Activated T-cell treated with anti-CD3 and anti-CD28 coated beads, Interleukin-2, amount 50 U/mL, for 48 hours (primary cell): ENCODE results near the gene CLSTN2.
A peak's percentile ranks its signal among the peaks of the same experiment; 100 is the strongest.

Source experiments
- DNase-seq, 2 experiments: peaks; one replicate each; pipeline ENCODE4 v3.0.0-alpha.2; 2020

Gene CLSTN2

DNA sequence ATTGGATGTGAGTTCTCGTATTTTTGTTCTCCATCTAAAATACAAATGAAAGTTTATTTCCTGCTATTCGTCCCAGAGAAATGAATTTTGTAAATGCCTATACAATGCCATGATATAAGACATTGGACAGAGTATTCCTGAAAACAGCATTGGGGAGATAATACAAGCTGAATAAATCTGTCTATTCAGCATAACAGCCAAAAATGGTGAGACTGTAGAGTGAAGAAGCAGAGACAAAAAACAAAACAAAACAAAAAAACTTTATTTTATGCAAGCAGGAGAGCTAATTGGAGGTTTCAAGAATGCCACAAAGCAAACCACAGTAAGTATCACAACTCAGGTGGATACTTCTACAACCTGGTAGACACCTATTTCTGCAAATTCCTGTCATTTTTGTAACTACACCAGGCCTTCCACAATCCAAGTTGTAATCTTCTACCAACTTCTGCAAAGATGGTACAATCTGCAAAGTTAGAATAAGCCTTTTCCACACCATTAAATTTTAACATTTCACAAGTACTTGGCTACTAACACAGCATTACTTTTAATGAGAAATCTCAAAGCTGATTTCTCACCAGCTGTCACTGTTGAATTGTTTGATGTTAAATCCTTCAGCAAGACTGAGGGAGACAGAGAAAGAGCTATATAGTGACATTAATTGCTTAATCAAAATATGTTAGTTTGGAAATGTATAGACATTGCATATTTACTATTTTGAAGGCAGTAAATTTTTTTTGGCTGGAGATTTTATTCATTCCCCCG lies 163.1 kb downstream of the CLSTN2 start:
- DNase-seq: no peak

- no peak for DNase-seq
These were observed 165.5 kb downstream of the CLSTN2 start for GRCh38 chr3:140100479-140100878.

- DNase-seq: no peak
These were observed 168.2 kb downstream of the CLSTN2 start for GRCh38 chr3:140103166-140103565.

DNA sequence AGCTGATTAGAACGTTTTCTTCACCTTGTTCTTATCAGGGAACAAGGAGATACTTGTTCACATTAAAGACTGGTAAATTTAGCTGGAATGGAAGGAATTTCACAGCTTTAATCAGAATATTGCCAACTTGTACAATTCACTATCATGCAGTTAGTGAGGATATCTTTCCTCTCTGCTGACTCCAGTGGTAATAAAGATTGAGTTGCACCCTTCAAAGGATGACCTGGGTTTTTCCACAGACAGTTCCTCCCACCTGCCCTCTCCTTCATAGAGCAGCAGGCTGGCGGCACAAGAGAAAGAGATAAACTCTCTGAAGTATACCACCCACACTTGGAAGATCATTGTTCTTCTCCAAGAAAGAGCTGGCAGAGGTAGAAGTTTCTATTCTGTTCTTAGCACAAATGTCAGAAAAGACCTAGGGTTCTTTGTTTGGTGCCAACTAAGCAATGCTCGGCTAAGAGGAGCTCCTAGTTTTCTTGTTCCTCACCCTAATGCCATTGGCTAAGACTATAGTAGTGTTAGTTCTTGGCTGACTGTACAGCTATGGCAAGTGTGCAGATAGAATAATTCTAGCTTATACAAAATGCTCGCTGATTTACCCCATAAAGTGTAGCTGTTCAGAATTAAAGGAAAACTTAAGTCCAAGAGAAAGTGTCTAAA lies 169.1 kb downstream of the CLSTN2 start:
- no peak for DNase-seq

DNA sequence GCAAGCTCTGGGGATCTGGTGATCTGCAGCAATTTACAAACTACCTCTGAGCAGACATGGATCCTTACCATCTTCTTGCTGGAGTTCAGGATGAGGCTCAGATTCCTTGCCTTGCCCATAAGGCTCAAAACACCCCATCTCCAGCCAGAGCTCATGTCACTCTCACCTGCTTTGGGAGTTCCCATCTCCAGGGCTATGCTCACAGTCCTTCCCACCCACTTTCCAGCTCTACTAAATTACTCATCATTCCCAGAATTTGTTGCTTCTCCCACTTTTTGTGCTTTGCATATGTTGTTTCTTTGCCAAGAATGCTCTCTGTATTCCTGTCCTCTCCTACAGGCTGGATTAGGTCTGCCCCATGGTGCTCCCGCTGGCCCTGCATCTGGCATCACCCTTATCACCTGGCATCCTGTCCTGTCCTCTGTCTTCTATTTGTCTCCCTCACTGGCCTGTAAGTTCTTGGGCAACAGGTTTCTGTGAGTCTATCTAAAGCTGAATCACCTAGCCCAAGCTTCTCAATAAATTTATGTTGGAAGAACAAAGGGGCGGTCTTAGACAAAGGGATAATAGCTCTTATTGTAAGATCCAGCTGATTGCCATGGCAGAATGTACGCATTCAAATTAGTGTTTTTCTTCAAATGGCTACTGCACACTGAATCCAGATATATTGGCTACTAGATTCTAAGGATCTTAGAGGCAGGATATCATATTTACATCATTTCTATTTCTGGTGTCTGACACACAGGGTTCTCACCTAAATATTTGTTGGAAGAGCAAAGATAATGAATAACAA lies 179.2 kb downstream of the CLSTN2 start:
- no peak for DNase-seq

- no peak for DNase-seq
These were observed 179.8 kb downstream of the CLSTN2 start for GRCh38 chr3:140114789-140115080.

DNA sequence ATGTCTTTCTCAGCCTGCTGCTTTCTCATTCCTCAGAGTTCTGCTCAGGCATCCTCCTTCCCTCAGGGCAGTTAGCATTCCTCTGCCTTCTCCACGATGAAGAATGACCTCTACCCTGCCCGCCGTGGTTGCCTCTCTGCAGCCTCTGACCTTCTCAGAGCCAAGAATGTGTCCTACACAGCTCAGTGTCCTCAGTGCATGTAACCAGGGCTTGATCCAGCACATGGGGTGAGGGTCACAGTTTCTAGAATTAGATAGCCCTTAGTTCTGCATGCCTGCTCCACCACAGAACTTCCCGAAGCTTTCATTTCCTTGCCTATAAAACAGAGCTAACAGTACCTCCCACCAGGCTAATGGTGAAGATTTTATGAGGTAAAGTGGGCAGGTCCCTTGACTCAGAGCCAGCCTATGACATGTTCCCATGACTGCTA lies 182.1 kb downstream of the CLSTN2 start:
- no peak for DNase-seq

DNA sequence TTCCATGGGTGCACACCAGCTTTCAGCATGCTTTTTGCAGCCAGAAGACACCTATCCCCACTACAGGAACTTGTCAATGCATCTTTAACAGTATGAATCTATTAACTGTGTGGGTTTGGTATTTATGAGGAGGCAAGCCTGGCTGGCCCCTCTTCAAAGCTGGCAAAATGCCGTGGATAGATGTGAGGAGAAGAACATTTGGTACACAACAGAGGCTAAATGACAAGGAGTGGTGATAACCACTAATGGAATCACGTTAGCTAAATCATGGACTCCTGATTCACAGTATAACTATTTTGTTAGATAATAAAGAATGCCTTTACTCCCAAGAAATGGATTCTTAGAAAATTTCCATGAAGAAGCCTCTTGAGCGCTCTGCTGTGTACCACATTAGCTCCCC lies 187.2 kb downstream of the CLSTN2 start:
- DNase-seq: no peak

GRCh38 chr3:140128217-140128616 lies 193.2 kb downstream of the CLSTN2 start:
- no peak for DNase-seq

GRCh38 chr3:140128631-140129030 lies 193.6 kb downstream of the CLSTN2 start:
- peak; percentile 19 to 21 for DNase-seq

DNA sequence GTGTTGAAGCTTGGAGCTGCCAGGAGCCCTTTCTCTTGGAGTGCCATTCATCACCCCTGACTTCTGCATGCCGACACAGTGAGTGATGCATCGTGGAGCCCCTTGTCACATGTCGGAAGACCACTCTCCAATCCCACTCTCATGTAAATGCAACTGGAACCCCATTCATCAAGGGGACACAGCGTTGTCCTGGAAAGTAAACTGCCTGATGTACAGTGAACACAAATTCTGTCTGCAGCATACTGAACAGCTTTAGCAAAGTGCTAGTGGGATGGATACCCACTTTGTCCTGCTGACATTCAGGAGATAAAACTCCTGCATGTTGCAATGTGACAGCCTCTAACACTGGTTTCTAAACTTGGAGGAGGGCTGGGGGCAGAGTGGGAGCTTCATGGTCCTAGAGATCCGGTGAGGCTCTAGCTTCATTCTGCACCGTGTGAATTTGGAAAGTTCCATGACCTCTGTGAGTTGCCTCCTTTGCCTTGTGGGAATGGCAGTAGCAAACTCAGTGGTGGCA lies 194.8 kb downstream of the CLSTN2 start:
- no peak for DNase-seq

DNA sequence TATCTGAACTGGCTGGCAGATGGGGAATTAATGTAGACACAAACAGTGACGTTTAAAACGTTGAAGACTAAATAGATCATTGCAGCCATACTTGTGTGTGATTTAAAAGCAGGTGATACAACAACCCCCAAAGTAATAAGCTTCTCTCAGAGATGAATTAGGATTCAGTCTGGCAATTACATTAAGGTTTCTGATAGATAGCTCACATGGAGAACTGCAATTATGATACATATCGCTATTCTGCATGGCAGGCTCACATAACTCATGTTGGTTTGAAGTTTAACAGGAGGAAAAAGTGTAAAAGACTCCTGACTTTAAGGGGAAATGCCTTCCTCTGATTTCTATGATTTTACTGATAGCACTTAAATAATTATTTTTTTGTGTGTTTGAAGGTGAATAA lies 196.9 kb downstream of the CLSTN2 start:
- no peak for DNase-seq

GRCh38 chr3:140134231-140134965 lies 199.4 kb downstream of the CLSTN2 start:
- no peak for DNase-seq

- no peak for DNase-seq
These were observed 200.5 kb downstream of the CLSTN2 start for GRCh38 chr3:140135461-140135860.

GRCh38 chr3:140143367-140144069 lies 208.5 kb downstream of the CLSTN2 start:
- no peak for DNase-seq

DNA sequence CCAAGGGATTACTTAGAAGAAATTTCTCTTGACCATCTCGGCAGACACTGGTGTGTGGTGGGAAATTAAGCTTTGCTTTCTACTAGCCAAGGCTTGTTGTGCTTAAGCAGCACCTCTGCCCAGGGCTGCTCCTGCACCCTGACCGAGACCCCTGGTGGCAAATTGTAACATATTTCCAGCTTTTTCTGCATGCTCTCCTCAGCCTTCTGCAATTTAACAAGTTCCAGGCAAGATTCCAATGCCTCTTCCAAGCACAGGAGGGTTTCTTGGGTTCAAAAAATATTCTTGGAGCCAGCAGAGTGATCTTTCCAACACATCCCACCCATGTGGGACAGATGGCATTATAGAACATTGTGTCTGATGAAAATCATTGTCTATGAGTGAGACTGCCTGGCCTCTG lies 210.5 kb downstream of the CLSTN2 start:
- DNase-seq: no peak

DNA sequence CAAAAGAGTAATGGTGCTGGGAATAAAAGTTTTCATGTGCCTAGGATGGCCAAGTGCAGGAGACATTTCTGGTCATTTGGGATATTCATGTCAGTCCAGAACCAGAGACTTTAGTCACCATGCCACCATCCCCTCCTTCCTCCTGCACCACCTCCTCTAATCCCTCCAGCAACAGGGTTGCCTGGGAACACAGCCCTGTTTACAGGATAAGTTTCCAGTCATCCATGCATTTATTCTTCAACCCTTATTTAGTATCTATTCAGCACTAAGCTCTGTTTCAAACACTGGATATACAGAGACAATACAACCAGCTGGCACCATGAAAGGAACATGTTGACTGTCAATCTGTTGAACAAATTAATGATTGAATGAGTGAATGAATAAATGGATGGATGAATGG lies 211.7 kb downstream of the CLSTN2 start:
- DNase-seq: no peak

- DNase-seq: no peak
These were observed 213.0 kb downstream of the CLSTN2 start for GRCh38 chr3:140147965-140148490.

GRCh38 chr3:140148824-140149390 lies 213.9 kb downstream of the CLSTN2 start:
- DNase-seq: no peak

DNA sequence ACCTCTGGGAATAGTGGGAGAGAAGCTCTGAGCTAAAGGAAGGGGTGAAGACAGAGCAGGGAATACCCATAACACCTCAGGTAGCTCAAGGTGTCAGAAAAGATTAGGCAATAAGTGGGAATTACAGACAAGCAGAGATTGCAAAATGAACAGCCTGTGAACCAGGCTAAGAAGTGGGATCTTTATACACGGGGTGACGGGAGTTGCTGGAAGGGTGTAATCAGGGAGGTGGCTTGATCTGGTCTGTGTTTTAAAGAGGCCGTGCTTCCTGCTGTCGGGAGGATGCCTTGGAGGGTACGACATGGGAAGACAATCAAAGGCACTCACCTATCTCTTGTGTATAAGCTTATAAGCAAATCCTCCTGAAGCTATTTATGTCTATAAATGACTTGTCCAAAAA lies 216.3 kb downstream of the CLSTN2 start:
- no peak for DNase-seq

DNA sequence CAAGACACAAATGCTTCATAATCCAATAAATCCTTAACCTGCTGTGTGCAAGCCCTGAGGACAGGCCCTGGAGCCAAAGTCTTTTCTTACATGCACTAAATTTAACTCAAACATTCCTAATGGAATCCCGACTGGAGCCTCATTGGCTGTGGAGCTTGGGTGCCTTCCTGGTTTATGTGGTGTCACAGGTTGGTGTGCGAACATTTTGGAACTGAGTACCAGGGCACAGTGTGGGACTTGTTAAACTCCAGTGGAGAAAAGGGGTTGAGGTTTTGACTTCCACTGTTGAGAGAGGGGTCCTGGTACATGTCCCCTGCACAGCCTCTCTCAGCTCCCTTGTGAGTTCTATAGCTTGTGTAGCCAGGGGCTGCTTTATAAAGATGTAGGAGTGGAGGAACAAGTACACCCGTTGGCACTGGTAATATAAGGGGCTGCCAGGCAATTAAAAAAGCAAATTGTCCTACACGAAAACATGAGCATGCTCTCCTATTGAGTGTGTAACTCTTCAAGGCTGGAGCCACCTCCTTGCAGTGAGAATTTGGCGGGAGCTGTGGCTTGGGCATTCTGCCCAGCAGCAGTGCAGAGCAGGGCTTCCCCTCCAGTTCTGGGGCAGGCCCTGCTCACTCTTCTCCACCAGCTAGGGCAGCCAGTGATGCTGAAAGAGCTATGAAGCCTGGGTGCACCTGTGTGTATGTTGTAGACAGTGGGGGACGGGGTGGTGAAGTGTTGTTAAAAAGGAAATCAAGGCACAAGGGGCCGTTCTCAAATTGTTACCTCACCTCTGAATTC lies 218.1 kb downstream of the CLSTN2 start:
- no peak for DNase-seq
